ENCODE data around the gene SLMAP.
A peak's percentile ranks its signal among the peaks of the same experiment; 100 is the strongest.
"Not testable (repeated sequence)": the region's sequence is repeated elsewhere in the genome, so short reads cannot be mapped to it uniquely, and the experiment has no call there.

Gene SLMAP

GRCh38 chr3:57794951-57795350 lies 38.8 kb downstream of the SLMAP start:
- no peak for DNase-seq

GRCh38 chr3:57796261-57796660 lies 40.2 kb downstream of the SLMAP start:
- no peak for DNase-seq

GRCh38 chr3:57797701-57798487 lies 41.8 kb downstream of the SLMAP start:
- DNase-seq = no peak

GRCh38 chr3:57803647-57804081 lies 47.6 kb downstream of the SLMAP start:
- DNase-seq = peak; percentile 56

- DNase-seq = no peak
These were observed 49.2 kb downstream of the SLMAP start for GRCh38 chr3:57805266-57805665.

- peak; percentile 38 for DNase-seq
These were observed 49.6 kb downstream of the SLMAP start for GRCh38 chr3:57805674-57806073.

GRCh38 chr3:57806195-57806594 lies 50.1 kb downstream of the SLMAP start:
- not testable (repeated sequence) for DNase-seq

- no peak for DNase-seq
These were observed 53.0 kb downstream of the SLMAP start for GRCh38 chr3:57808961-57809608.

- no peak for DNase-seq
These were observed 53.5 kb downstream of the SLMAP start for GRCh38 chr3:57809609-57809968.

- no peak for DNase-seq
These were observed 53.9 kb downstream of the SLMAP start for GRCh38 chr3:57810048-57810447.

- no peak for DNase-seq
These were observed 54.5 kb downstream of the SLMAP start for GRCh38 chr3:57810471-57811137.

GRCh38 chr3:57815036-57815435 lies 58.9 kb downstream of the SLMAP start:
- DNase-seq = no peak

GRCh38 chr3:57816471-57817095 lies 60.5 kb downstream of the SLMAP start:
- no peak for DNase-seq

GRCh38 chr3:57818772-57819171 lies 62.7 kb downstream of the SLMAP start:
- DNase-seq = no peak

- DNase-seq = no peak
These were observed 64.4 kb downstream of the SLMAP start for GRCh38 chr3:57820479-57820878.

GRCh38 chr3:57821765-57822164 lies 65.7 kb downstream of the SLMAP start:
- DNase-seq = no peak

- DNase-seq = no peak
These were observed 66.6 kb downstream of the SLMAP start for GRCh38 chr3:57822686-57823085.

GRCh38 chr3:57825116-57825515 lies 69.0 kb downstream of the SLMAP start:
- no peak for DNase-seq

- no peak for DNase-seq
These were observed 70.3 kb downstream of the SLMAP start for GRCh38 chr3:57826245-57826951.

GRCh38 chr3:57826952-57827723 lies 71.0 kb downstream of the SLMAP start:
- DNase-seq = no peak

GRCh38 chr3:57827757-57828156 lies 71.6 kb downstream of the SLMAP start:
- no peak for DNase-seq

- DNase-seq = no peak
These were observed 76.4 kb downstream of the SLMAP start for GRCh38 chr3:57832486-57832885.

Data from amniotic stem cell (primary cell).